Measurements from ENCODE around the gene MKRN2. TPM values are rescaled to one million over a fixed set of nuclear protein-coding genes. Genes with fewer than 3 reads are reported as not detected.

MKRN2 gene
- total and polyA plus RNA-seq, 2 of the 8 experiments (the other 6 are each of a cell fraction or from before 2014, with no cell fraction given) = 15.3 to 17.6 TPM

DNA sequence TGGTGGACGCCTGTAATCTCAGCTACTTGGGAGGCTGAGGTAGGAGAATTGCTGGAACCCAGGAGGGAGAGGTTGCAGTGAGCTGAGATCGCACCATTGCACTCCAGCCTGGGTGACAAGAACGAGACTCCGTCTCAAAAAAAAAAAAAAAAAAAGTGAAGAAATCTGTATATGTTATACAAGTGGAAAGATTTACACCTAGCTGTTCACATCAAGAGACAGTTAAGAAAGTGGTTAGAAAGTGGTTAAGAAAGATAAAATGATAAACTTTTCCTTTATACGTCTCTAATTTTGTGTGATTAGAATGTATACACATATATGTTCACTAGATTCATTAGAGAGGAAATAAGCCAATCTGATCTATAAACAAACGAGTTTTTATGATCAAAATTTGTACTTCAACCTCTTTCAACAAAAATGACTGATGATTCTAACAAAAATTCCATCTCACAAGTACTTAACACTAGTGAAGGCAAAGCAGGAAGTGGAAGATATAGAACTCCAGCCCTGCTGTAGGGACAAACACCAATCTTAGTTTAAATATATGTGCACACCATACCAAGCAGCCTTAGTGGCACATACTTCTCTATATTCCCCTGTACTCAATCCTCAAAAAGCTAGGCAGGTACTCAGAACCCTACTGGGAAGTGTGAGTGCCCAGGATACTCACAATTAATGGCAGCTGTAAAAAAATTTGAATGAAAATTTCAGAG is 55.8 kb downstream of the MKRN2 start (continued):
- no peak for TF ChIP-seq CHD7 (IDR thresholded peaks at IDR 0.05; ENCODE audit: insufficient replicate concordance, low read length)
